ENCODE results near the gene CASP1.

CASP1 gene

GRCh38 chr11:104984808-104985207 lies 50.1 kb downstream of the CASP1 start:
- DNase-seq (ENCODE audit: low read depth) = no peak

DNA sequence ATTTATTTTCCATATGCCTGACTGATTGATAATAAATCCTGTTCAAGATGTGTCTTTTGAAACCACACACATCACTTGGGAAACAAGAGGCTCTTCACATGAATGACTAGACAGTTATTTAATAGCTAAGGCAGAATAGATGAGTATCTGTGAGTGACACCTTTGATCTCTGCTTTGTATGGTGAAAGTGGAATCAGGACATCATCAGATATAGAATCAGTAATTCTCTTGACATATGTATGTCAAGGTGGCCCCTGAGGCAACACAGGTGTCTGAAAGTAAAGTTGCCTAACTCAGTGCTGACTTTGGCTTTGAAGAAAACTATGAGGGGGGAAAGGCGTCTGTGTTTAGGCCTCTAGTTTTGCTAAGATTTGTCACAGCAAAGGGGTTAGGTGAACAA lies 55.1 kb downstream of the CASP1 start:
- DNase-seq (ENCODE audit: low read depth) = no peak

Data from stimulated activated CD8-positive, alpha-beta memory T cell treated with anti-CD3 and anti-CD28 coated beads, Interleukin-12 subunit alpha, Interleukin-12 subunit beta, amount 100 ng/mL, for 4 hours (primary cell).